NB4 (cell line): ENCODE data around the gene MYO16.

Experiments
- MYC ChIP-seq: IDR thresholded peaks from 2 replicates; pipeline ENCODE4 v1.6.1; 2011; ENCODE audit warnings: low read depth, low read length
- POLR2A ChIP-seq: IDR thresholded peaks from 2 replicates; pipeline ENCODE4 v1.6.1; 2011; ENCODE audit warnings: mild to moderate bottlenecking; ENCODE audit not compliant: insufficient read length; ENCODE audit errors: extremely low read depth
- TF ChIP-seq, protein P1 (sequence below): IDR thresholded peaks from one replicate; pipeline ENCODE4 v1.5.1; 2012; ENCODE audit warnings: low read depth, low read length
- TF ChIP-seq, protein P2 (sequence below): IDR thresholded peaks from 2 replicates; pipeline ENCODE4 v1.6.1; 2011; ENCODE audit warnings: low read depth, low read length

DNA sequence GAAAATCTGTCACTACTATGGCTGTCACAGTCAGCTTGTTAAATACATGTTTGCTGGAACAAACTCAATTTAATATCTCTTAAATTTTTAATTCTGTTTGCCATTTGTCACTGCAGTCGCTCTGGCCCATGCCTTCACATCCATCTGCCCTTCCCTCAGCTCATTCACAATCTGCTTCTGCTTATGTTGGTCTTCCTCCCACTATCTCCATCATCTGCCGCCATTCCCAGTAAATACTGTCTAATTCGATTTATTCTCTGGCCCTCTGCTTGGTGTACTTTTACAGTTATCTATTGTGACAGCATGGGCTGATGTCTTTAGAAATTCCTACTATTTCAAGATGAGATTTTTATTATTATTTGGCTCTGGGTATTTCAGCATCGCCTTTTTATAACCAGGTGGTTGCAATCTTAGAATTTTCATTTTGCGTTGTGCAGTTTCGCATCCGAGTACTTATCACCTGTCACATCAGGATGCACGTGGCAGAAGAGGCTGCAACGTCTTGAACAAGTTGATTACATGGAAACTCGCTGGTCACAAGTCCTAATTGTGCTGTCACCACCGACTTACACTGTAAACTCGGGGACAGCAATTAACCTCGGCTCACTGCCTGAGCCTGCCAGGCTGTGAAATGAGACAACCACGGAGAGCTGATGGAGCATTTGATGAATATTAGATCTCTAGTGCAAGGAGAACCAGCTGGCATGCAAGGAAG lies 158.4 kb downstream of the MYO16 start:
- TF ChIP-seq, protein P1, sequence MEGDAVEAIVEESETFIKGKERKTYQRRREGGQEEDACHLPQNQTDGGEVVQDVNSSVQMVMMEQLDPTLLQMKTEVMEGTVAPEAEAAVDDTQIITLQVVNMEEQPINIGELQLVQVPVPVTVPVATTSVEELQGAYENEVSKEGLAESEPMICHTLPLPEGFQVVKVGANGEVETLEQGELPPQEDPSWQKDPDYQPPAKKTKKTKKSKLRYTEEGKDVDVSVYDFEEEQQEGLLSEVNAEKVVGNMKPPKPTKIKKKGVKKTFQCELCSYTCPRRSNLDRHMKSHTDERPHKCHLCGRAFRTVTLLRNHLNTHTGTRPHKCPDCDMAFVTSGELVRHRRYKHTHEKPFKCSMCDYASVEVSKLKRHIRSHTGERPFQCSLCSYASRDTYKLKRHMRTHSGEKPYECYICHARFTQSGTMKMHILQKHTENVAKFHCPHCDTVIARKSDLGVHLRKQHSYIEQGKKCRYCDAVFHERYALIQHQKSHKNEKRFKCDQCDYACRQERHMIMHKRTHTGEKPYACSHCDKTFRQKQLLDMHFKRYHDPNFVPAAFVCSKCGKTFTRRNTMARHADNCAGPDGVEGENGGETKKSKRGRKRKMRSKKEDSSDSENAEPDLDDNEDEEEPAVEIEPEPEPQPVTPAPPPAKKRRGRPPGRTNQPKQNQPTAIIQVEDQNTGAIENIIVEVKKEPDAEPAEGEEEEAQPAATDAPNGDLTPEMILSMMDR, result no peak
- TF ChIP-seq POLR2A (no peak), MYC (no peak)
- TF ChIP-seq, protein P2, sequence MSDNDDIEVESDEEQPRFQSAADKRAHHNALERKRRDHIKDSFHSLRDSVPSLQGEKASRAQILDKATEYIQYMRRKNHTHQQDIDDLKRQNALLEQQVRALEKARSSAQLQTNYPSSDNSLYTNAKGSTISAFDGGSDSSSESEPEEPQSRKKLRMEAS, result no peak
